CD4-positive, alpha-beta T cell treated with Interleukin-12 subunit alpha and Interleukin-12 subunit beta, for 1 hour (primary cell): ENCODE measurements around the gene DYNLT3.

ENCODE experiments used
- DNase-seq: peaks from one replicate; pipeline ENCODE4 v3.0.0-alpha.2; 2020

Gene DYNLT3

GRCh38 chrX:37846934-37847732, at the start of gene DYNLT3:
Gene DYNLT3, minus strand, starts transcription at chrX:37847571. Its CDS starts 61 bp downstream, at chrX:37847510.
- DNase-seq = peak; percentile 85

- no peak for DNase-seq
These were observed 49.1 kb upstream of the DYNLT3 start for GRCh38 chrX:37896511-37896890.

GRCh38 chrX:37895795-37896510, 48.6 kb upstream of the DYNLT3 start:
- no peak for DNase-seq

GRCh38 chrX:37894725-37895124, 47.4 kb upstream of the DYNLT3 start:
- DNase-seq = no peak

- no peak for DNase-seq
These were observed 40.6 kb upstream of the DYNLT3 start for GRCh38 chrX:37888010-37888409.

- DNase-seq = no peak
These were observed 40.0 kb upstream of the DYNLT3 start for GRCh38 chrX:37887347-37887746.

- no peak for DNase-seq
These were observed 35.8 kb upstream of the DYNLT3 start for GRCh38 chrX:37883196-37883595.

- DNase-seq = no peak
These were observed 32.3 kb upstream of the DYNLT3 start for GRCh38 chrX:37879692-37880091.

GRCh38 chrX:37876716-37877115, 29.3 kb upstream of the DYNLT3 start:
- DNase-seq = no peak

- no peak for DNase-seq
These were observed 28.3 kb upstream of the DYNLT3 start for GRCh38 chrX:37875675-37876074.

GRCh38 chrX:37873220-37873619, 25.8 kb upstream of the DYNLT3 start:
- DNase-seq = no peak

GRCh38 chrX:37872303-37872655, 24.9 kb upstream of the DYNLT3 start:
- no peak for DNase-seq

- no peak for DNase-seq
These were observed 24.4 kb upstream of the DYNLT3 start for GRCh38 chrX:37871626-37872302.

GRCh38 chrX:37867536-37868153, 20.3 kb upstream of the DYNLT3 start:
- no peak for DNase-seq

GRCh38 chrX:37863728-37864127, 16.4 kb upstream of the DYNLT3 start:
- DNase-seq = no peak

- DNase-seq = no peak
These were observed 15.5 kb upstream of the DYNLT3 start for GRCh38 chrX:37862851-37863250.

- DNase-seq = no peak
These were observed 13.3 kb upstream of the DYNLT3 start for GRCh38 chrX:37860721-37861120.

- DNase-seq = no peak
These were observed 7.4 kb upstream of the DYNLT3 start for GRCh38 chrX:37854748-37855147.

- DNase-seq = no peak
These were observed 6.8 kb upstream of the DYNLT3 start for GRCh38 chrX:37854148-37854547.

- no peak for DNase-seq
These were observed 394 bp upstream of the DYNLT3 start for GRCh38 chrX:37847733-37848197.

GRCh38 chrX:37846558-37846933, 825 bp downstream of the DYNLT3 start:
- DNase-seq = no peak

GRCh38 chrX:37846141-37846540, 1.2 kb downstream of the DYNLT3 start:
- DNase-seq = peak; percentile 38

GRCh38 chrX:37844622-37845021, 2.7 kb downstream of the DYNLT3 start:
- DNase-seq = no peak
